ENCODE measurements around the gene MASP1.

GRCh38 chr3:187295316-187296034, 3.9 kb upstream of the MASP1 start:
- no peak for TF ChIP-seq CTCF (IDR thresholded peaks at IDR 0.05; ENCODE audit: poor library complexity, severe bottlenecking)
- TF ChIP-seq POLR2AphosphoS5 (IDR thresholded peaks at IDR 0.05): no peak
- TF ChIP-seq EZH2 (IDR thresholded peaks at IDR 0.05; ENCODE audit: borderline replicate concordance, insufficient read depth, low read length, poor library complexity, severe bottlenecking): no peak
- TF ChIP-seq EP300 (conservative IDR thresholded peaks at IDR 0.05; ENCODE audit: poor library complexity, severe bottlenecking): no peak
- TF ChIP-seq MXI1 (conservative IDR thresholded peaks at IDR 0.05; ENCODE audit: poor library complexity, severe bottlenecking): no peak
- TF ChIP-seq RAD21 (conservative IDR thresholded peaks at IDR 0.05): no peak

Measured in neural cell (in vitro differentiated cells).